Measurements from ENCODE around the gene SLC1A7. TPM values are rescaled to one million over a fixed set of nuclear protein-coding genes. Genes with fewer than 3 reads are reported as not detected.

Gene SLC1A7
- total and polyA plus RNA-seq, 4 donors, result 0.16 to 1.4 (median 0.25) TPM; not detected in 1

DNA sequence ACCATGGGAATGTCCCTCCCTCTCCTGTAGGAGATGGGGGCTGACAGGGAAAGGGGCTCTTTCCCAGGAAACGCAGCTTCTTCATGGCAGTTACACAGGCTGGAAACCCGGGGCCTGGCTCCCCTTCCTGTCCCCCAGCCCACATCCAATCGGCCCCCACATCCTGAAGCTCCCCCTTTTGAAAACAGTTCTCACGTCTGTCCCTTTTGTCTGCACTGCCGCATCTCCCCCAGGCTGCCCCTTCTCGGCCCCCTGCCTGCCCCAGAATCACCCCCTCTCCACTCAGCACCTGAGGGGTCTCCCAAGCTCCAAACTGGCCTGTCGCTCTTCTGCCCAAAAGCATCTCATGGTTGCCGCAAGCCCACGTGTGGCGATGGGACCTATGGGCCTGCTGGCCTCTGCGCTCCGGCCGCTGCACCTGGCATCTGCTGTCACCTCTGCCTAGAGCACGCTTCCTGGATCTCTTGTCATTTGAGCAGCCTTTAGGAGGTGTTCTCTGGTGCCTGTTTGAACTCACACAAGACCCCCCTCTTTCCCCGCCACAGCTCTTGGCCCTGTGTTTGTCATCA is 867 bp downstream of the SLC1A7 start:
- Histone ChIP-seq H3K9me3 (ENCODE audit: control insufficient read depth, low read length) (no peaks in the 10 kb centered on the region), H3K27ac (ENCODE audit: low read depth in 1 of 2, low read length in 2 of 2) (no peak overlapping the region), H3K27me3 (ENCODE audit: control insufficient read depth in 1 of 2, insufficient read depth in 2 of 2, low read length in 1 of 2) (no peaks in the 10 kb centered on the region), H3K36me3 (ENCODE audit: control insufficient read depth in 1 of 2, insufficient read depth in 2 of 2, low read length in 1 of 2) (no peaks in the 10 kb centered on the region), H3K4me3 (ENCODE audit: low read length in 2 of 2) (no peak overlapping the region), H3K4me1 (ENCODE audit: control insufficient read depth in 1 of 2, insufficient read depth in 2 of 2, low read length in 2 of 2) (no peaks in the 10 kb centered on the region)
- intact Hi-C loops (cut with DNase I), result no loop called here
- DNase-seq (no peak), ATAC-seq (ENCODE audit: low FRiP score) (no peak)
- 84 to 85% methylated on average over 15 of the region's 15 CpGs for WGBS, 2 donors

DNA sequence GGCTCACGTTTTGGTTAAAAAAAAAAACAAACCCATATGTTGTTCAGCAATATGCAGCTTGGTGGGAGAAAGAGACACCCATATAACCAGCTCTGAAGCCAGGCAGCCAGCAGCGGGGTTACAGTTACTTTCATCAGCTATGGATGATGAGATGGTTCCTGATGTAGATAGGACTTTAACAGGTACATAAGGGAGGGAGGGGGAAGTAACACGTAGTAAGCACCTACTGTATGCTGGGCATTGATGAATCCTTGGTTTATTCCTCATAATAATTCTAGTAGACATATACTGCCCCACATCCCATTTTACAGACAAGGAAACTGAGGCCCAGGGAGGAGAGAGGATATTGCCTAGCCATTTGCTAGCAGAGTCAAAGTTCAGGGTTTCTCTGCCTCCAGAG is 2.0 kb downstream of the SLC1A7 start:
- H3K27me3 ChIP-seq (ENCODE audit: control insufficient read depth in 1 of 2, insufficient read depth in 2 of 2, low read length in 1 of 2), result no peaks in the 10 kb centered on the region
- no peak overlapping the region for H3K4me3 ChIP-seq (ENCODE audit: low read length in 2 of 2)
- DNase-seq, result no peak

GRCh38 chr1:53139951-53140361 is 2.5 kb downstream of the SLC1A7 start:
- Histone ChIP-seq H3K27ac (ENCODE audit: low read depth in 1 of 2, low read length in 2 of 2) (no peak overlapping the region), H3K27me3 (ENCODE audit: control insufficient read depth in 1 of 2, insufficient read depth in 2 of 2, low read length in 1 of 2) (no peaks in the 10 kb centered on the region), H3K36me3 (ENCODE audit: control insufficient read depth in 1 of 2, insufficient read depth in 2 of 2, low read length in 1 of 2) (no peaks in the 10 kb centered on the region), H3K4me1 (ENCODE audit: control insufficient read depth in 1 of 2, insufficient read depth in 2 of 2, low read length in 2 of 2) (no peaks in the 10 kb centered on the region), H3K4me3 (ENCODE audit: low read length in 2 of 2) (no peak overlapping the region), H3K9me3 (ENCODE audit: control insufficient read depth, low read length) (no peaks in the 10 kb centered on the region)
- ATAC-seq (ENCODE audit: low FRiP score) (no peak), DNase-seq (no peak)
- intact Hi-C loops (cut with DNase I), result no loop called here

More for the DNA sequence above, 2.0 kb downstream of the SLC1A7 start:
- Histone ChIP-seq H3K36me3 (ENCODE audit: control insufficient read depth in 1 of 2, insufficient read depth in 2 of 2, low read length in 1 of 2) (no peaks in the 10 kb centered on the region), H3K27ac (ENCODE audit: low read depth in 1 of 2, low read length in 2 of 2) (no peak overlapping the region), H3K9me3 (ENCODE audit: control insufficient read depth, low read length) (no peaks in the 10 kb centered on the region), H3K4me1 (ENCODE audit: control insufficient read depth in 1 of 2, insufficient read depth in 2 of 2, low read length in 2 of 2) (no peaks in the 10 kb centered on the region)
- ATAC-seq (ENCODE audit: low FRiP score), result no peak
- 76 to 91% methylated on average over 3 of the region's 3 CpGs for WGBS, 2 donors
- intact Hi-C loops (cut with DNase I), result no loop called here

DNA sequence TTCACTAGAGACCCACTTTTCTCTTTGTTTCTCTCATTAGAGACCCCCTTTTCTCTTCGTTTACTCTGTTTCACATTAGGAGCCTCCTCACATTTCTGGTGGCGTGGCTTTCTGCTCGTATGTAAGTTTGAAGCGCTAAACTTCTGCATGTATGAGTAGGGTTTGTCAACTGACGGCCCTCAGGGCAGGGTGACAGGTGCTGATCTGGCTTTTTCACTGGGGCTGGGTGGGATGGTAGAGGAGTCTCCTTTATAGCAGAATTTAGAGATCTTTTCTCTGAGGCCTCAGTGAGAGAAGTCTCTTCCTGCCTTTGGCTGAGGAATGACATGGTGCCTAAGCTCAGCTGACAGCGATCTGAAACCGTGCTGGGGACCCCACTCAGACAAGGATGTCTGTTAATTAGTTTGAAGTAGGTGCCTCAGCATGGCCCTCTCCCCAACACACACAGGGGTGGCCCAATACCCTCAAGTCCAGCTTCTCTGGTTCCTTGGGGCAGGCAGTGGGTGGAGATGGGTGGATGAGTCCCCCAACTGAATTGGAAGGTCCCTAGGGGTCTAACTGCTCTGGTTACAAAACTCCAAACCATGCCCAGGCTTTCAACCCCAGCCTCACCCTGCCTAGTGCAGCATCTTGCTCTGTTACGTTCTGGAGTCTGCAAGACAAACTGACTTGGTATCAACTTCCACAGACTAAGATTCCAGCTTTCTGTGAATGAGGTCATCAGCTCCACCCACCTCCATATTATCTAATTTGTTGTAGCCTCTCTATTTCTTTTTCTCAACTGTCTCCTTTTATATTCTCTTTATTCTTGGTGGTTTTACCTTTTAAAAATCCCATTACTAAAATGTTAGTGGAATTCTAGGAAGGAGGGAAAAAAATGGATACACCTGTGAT is 3.2 kb downstream of the SLC1A7 start:
- no peaks in the 10 kb centered on the region for H3K27me3 ChIP-seq (ENCODE audit: control insufficient read depth in 1 of 2, insufficient read depth in 2 of 2, low read length in 1 of 2)
- no peaks in the 10 kb centered on the region for H3K9me3 ChIP-seq (ENCODE audit: control insufficient read depth, low read length)
- H3K4me1 ChIP-seq (ENCODE audit: control insufficient read depth in 1 of 2, insufficient read depth in 2 of 2, low read length in 2 of 2), result no peaks in the 10 kb centered on the region
- H3K36me3 ChIP-seq (ENCODE audit: control insufficient read depth in 1 of 2, insufficient read depth in 2 of 2, low read length in 1 of 2), result no peaks in the 10 kb centered on the region
- H3K4me3 ChIP-seq (ENCODE audit: low read length in 2 of 2), result no peak overlapping the region
- ATAC-seq (ENCODE audit: low FRiP score) (no peak), DNase-seq (no peak)
- intact Hi-C loops (cut with DNase I), result no loop called here
- H3K27ac ChIP-seq (ENCODE audit: low read depth in 1 of 2, low read length in 2 of 2), result no peak overlapping the region
- WGBS, 2 donors, result 88% methylated on average over 8 of the region's 8 CpGs

DNA sequence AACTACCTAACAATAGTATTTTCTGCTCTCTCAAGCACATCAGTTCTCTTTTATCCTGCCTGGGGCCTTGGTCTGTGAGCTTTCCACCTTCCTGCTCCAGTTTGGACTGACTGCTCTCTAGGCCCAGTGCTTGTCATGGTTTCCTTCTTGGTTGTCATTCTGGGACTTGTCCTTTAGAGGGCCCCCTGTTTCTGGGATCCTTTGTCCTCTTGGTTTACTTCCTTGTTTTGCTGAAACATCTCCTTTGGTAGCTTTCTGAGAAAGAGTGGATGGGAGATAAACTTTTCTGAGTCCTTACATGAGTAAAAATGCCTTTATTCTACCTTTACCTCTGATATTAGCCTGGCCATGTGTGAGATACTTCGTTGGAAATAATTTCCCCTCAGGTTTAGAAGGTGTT is 4.7 kb downstream of the SLC1A7 start:
- ATAC-seq (ENCODE audit: low FRiP score) (no peak), DNase-seq (no peak)
- no peaks in the 10 kb centered on the region for H3K36me3 ChIP-seq (ENCODE audit: control insufficient read depth in 1 of 2, insufficient read depth in 2 of 2, low read length in 1 of 2)
- no peak overlapping the region for H3K27ac ChIP-seq (ENCODE audit: low read depth in 1 of 2, low read length in 2 of 2)
- no peaks in the 10 kb centered on the region for H3K27me3 ChIP-seq (ENCODE audit: control insufficient read depth in 1 of 2, insufficient read depth in 2 of 2, low read length in 1 of 2)
- no peak overlapping the region for H3K4me3 ChIP-seq (ENCODE audit: low read length in 2 of 2)
- H3K4me1 ChIP-seq (ENCODE audit: control insufficient read depth in 1 of 2, insufficient read depth in 2 of 2, low read length in 2 of 2), result no peaks in the 10 kb centered on the region
- intact Hi-C loops (cut with DNase I), result no loop called here
- no peaks in the 10 kb centered on the region for H3K9me3 ChIP-seq (ENCODE audit: control insufficient read depth, low read length)
- 86 to 91% methylated on average over 1 of the region's 1 CpG for WGBS, 2 donors

- Histone ChIP-seq H3K27me3 (ENCODE audit: control insufficient read depth in 1 of 2, insufficient read depth in 2 of 2, low read length in 1 of 2) (no peaks in the 10 kb centered on the region), H3K36me3 (ENCODE audit: control insufficient read depth in 1 of 2, insufficient read depth in 2 of 2, low read length in 1 of 2) (no peaks in the 10 kb centered on the region), H3K4me1 (ENCODE audit: control insufficient read depth in 1 of 2, insufficient read depth in 2 of 2, low read length in 2 of 2) (no peaks in the 10 kb centered on the region), H3K27ac (ENCODE audit: low read depth in 1 of 2, low read length in 2 of 2) (no peak overlapping the region), H3K9me3 (ENCODE audit: control insufficient read depth, low read length) (no peaks in the 10 kb centered on the region), H3K4me3 (ENCODE audit: low read length in 2 of 2) (no peak overlapping the region)
- intact Hi-C loops (cut with DNase I), result no loop called here
- WGBS, 2 donors, result 16 to 36% methylated on average over 4 of the region's 4 CpGs
- no peak for DNase-seq
- ATAC-seq (ENCODE audit: low FRiP score), result no peak
Measured at GRCh38 chr1:53135735-53136114, 6.7 kb downstream of the SLC1A7 start.

DNA sequence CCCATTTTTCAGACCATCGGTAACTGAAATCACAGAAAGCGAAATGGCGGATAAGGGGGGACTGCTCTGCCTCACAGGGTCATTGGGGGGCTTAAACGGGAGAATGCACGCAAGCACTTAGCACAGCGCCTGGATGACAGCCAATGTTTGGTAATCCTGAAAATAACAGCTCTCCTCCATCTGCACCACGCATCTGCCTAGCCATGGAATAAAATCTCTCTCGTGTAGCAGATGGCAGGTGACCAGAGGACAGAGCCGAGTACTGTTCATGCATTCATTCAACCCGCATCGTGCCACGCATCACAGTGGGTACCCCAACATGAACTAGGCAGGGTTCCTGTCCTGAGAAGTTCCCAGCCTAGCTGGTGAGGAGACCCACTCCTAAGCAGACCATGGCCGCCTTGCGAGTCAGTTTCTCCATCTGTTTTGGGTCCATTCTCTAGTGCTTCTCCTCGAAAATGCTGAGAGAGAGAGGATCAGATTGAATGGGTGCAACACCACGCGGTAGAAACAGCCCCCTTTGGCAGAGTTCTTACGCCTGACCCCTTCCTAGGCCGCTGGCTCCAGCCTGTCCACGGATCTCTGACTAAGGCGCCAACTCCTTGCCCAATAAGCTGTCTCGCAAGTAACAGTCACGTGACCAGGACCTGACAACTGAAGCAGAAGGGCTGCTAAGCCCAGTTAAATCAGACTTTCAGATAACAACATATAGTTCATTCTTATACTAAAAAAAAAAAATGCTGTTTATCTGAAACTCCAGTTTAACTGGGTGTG is 7.3 kb downstream of the SLC1A7 start:
- Histone ChIP-seq H3K27me3 (ENCODE audit: control insufficient read depth in 1 of 2, insufficient read depth in 2 of 2, low read length in 1 of 2) (no peaks in the 10 kb centered on the region), H3K4me3 (ENCODE audit: low read length in 2 of 2) (no peak overlapping the region), H3K27ac (ENCODE audit: low read depth in 1 of 2, low read length in 2 of 2) (no peak overlapping the region), H3K9me3 (ENCODE audit: control insufficient read depth, low read length) (no peaks in the 10 kb centered on the region), H3K36me3 (ENCODE audit: control insufficient read depth in 1 of 2, insufficient read depth in 2 of 2, low read length in 1 of 2) (no peaks in the 10 kb centered on the region), H3K4me1 (ENCODE audit: control insufficient read depth in 1 of 2, insufficient read depth in 2 of 2, low read length in 2 of 2) (no peaks in the 10 kb centered on the region)
- intact Hi-C loops (cut with DNase I), result no loop called here
- WGBS, 2 donors, result 68 to 77% methylated on average over 23 of the region's 23 CpGs
- DNase-seq (no peak), ATAC-seq (ENCODE audit: low FRiP score) (peak; percentile 60)

- no peak for ATAC-seq (ENCODE audit: low FRiP score)
- H3K9me3 ChIP-seq (ENCODE audit: control insufficient read depth, low read length), result no peaks in the 10 kb centered on the region
- intact Hi-C loops (cut with DNase I), result no loop called here
- no peaks in the 10 kb centered on the region for H3K27me3 ChIP-seq (ENCODE audit: control insufficient read depth in 1 of 2, insufficient read depth in 2 of 2, low read length in 1 of 2)
- WGBS, 2 donors, result 96 to 97% methylated on average over 7 of the region's 7 CpGs
- H3K4me3 ChIP-seq (ENCODE audit: low read length in 2 of 2), result no peak overlapping the region
- H3K4me1 ChIP-seq (ENCODE audit: control insufficient read depth in 1 of 2, insufficient read depth in 2 of 2, low read length in 2 of 2), result no peaks in the 10 kb centered on the region
- no peaks in the 10 kb centered on the region for H3K36me3 ChIP-seq (ENCODE audit: control insufficient read depth in 1 of 2, insufficient read depth in 2 of 2, low read length in 1 of 2)
- H3K27ac ChIP-seq (ENCODE audit: low read depth in 1 of 2, low read length in 2 of 2), result no peak overlapping the region
- DNase-seq, result peak in 1 of 2 donors; percentile 36
Measured at GRCh38 chr1:53134042-53134485, 8.4 kb downstream of the SLC1A7 start.

Measured in aorta (tissue), 5 donors.